HG03342 (cell line): ENCODE results near the gene UBE2QL1.
"Not testable (repeated sequence)": the region's sequence is repeated elsewhere in the genome, so short reads cannot be mapped to it uniquely, and the experiment has no call there.

ENCODE experiments used
- ATAC-seq: cut with Tn5 transposase; IDR thresholded peaks from one replicate; pipeline ENCODE4 v1.9.1; 2021; ENCODE audit warnings: mild to moderate bottlenecking, moderate library complexity; ENCODE audit not compliant: unreplicated experiment

The UBE2QL1 gene

DNA sequence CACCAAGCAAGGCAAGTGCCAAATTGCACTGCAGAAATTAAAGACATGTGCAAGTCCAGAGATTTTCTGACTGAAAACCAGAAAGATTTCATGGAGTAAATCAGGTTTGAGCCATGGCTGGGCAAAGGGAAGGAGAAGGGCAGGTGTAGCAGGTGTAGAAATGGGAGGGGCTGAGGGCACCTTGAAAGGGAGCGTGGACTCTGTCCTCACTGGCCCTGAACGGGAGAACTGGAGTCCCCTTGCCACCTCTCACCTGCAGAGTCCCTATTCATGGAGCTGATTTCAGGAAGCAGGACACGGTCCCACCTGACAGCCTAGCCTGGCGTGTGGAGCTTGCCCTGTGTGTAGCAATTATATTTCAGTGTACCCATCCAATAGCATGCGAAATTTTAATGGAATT is 46.3 kb downstream of the UBE2QL1 start:
- ATAC-seq, result no peak

DNA sequence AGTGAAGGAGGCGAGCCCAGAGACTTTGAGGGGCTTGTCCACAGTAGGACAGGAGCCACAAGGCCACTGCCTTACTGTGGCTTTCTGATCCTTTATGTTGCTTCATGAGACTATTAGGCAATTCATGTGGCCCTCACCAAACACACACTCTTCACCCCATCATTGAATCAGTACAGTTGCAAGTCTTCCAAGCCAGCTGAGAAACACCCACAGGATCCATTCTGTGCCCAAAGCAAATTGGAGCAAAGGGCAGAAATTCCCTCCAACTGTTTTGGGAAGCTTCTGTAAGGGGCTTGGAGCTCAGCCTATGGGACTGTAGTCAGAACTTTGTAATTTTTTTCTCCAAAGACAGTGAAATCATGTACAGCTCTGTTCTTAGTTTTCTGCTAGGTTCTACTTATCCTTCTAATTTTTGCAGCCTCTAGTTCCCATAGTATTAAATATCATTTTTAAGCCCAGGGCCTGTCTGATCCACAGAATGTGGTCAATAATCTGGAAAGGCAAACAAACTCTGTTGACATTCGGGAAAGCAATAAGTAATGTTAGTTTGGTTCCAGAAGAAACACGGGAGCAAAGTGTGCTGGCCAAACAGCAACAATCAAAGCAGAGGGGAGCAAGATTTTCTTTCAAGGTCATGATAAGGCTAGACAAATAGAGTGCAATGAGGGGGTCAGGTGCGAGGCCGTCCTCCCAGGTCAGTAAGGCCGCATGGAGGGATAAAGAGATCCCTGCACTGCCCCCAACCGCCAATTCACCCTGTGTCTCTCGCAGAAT is 47.0 kb downstream of the UBE2QL1 start:
- no peak for ATAC-seq

DNA sequence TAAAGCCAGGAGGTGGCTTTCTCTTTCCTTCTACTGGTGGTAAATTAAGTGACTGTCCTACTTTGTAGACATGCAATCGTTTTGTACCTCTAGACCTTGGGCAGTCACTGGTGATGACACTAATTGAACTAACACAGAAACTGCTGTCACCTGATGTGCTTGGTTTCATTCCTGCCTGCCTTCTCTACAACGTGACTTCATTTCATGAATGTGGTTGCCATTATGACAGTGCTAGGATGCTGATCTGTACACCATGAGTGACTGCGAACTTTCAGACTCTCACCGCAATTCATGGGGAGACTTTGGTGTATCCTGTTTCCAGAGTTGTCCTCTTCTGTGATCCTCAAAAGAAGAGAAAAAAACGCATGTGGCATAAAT is 47.5 kb downstream of the UBE2QL1 start:
- ATAC-seq, result peak; percentile 93

DNA sequence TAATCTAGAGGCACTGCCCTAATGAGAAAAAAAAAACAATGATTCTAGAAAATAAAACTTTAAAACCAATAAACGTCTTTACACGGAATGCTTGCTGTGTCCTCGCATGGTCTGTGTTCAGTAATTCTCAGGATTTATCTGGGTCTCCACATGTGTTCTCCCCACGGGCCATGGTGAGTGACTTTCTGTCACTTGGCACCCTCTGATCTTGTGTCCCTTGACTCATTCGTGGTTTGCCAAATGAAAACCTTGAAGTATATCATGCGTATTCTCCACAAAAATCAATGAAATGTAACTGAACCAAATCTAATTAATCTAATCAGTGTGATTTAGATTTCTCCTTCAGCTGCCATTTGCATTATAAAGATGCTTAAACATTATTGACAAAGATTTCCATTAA is 48.0 kb downstream of the UBE2QL1 start:
- ATAC-seq, result no peak

DNA sequence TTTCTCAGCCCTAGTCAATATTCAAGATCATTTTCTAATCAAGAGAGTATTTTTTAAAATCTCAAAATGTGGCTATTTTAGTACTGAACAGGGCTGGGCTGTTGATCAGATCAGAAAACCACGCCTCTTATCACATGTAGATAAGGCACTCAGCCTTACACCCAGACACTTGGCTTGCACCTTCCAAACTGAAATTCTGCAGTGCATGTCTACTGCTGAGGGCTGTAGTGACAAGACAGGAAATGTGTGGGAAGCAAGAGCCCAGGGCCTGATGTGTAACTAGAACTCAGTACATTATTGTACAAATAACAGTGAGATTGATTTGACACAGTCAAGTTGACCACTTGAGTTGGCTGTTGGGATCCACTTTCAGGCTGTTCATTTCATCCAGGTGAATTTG is 48.6 kb downstream of the UBE2QL1 start:
- ATAC-seq, result no peak

DNA sequence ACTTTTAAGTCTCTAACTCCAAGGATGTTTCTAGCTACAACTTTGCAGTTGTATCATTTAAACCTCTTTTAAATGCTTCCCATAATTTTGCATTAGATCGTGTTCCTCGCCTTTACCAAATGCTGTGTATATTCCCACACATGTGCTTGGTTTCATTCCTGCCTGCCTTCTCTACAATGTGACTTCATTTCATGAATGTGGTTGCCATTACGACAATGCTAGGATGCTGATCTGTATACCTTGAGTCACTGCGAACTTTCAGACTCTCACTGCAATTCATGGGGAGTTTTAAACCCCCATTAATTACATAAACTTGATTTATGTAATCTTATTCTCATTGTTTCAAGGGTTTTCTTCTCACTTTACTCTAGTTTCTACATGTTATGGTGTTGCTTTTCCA is 50.3 kb downstream of the UBE2QL1 start:
- no peak for ATAC-seq

DNA sequence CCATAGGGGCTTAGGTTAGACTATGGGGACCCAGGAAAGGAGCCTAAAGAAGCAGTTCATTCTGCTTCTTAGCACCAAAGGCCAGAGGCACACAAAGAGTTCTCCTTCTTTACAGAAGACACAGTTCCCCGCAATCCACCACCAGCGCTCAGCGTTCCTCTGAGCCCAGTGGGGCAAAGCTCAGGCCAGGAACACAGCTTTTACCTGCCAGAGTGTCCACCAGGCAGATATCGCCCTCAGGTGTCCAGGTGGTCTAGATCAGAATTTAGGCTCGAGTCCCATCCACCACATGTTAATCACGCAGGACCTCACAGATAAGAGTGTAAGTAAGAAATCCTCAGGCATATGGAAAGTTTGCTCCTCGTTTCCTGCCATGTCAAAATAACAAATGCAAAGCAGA is 53.0 kb downstream of the UBE2QL1 start:
- no peak for ATAC-seq

DNA sequence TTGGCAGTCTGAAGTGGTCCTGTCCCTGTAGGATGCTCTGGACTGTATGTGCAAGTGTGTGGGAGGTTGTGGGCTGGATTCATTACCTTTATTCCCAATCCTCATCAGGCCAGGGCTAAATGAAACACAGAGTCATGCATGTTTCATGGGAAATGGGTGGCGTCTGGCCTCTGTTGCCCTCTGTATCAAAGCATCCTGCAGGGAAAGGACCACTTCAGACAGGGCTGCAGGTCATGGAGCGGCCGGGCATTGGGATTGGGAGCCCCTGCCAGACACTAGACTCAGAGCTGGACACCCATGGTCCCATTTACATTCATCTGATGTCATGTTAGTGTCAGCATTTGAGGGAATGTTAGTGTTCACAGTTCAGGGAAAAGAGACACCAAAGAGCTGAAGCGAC is 53.8 kb downstream of the UBE2QL1 start:
- no peak for ATAC-seq

DNA sequence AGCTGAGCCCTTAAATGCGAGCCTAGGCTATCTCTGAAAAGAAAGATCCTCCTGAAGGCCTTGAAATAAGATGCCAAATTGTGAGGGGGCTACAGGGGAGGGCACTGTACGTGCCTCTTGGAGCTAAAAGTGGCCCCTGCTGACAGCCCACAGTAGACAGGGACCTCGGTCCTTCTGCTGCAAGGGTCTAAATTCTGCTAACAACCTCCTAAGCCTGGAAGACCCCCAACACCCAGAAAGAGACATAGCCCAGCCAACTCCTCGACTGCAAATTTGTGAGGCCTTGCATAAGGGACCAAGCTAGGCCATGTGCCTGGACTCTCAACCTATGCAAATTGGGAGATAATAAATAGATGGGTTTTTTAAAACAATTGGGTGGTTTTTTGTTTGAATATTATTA is 54.7 kb downstream of the UBE2QL1 start:
- ATAC-seq, result no peak

DNA sequence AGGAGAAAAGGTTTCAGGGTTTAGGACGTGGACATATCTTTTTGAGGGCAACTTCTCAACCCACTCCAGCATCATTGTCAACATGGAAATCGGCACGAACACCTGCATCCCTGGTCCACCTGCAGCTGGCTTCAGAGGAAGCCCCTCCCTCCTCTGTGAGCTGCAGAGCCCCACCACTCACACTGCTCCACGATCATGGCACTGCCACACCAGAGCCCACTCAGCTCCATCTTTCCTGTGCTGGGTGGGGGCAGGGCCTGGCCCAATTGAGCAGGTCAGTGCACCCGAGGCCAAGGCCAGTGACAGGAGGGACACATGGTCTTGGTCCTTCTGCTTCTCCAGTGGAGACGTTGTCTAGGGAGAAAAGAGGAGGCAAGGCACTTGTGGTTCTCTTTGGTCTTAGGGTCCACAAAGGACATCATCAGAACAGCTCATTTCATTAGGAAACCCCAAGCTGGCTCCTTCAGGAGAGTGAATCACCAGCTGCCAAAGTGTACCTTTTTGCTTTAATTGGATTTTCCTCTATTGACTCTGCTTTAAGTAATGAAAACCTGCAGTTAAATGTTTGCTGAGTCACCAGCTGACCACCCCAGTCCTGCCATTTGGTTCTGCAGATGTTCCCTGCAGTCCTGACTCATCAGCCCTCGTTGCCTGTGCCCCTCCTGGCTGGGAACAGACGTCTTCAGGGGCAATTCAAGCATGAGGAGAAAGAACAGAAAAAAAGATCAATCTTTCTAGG is 56.2 kb downstream of the UBE2QL1 start:
- ATAC-seq, result no peak

DNA sequence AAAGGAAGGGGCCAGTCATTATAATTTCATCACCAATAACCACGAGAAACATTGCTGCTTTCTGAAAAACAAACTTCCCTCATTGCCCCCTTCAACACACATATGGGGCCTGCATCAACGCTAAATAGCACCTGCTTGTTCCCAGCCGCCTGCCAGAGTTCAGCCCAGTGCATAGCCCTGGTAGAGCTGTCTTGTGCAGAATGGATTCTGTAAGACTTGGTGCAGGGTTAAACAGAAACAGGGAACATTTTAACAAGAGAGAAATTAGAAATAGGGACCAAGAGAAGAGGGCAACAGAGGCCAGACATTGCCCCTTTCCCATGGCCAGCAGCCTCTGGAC is 56.7 kb downstream of the UBE2QL1 start:
- ATAC-seq, result no peak

DNA sequence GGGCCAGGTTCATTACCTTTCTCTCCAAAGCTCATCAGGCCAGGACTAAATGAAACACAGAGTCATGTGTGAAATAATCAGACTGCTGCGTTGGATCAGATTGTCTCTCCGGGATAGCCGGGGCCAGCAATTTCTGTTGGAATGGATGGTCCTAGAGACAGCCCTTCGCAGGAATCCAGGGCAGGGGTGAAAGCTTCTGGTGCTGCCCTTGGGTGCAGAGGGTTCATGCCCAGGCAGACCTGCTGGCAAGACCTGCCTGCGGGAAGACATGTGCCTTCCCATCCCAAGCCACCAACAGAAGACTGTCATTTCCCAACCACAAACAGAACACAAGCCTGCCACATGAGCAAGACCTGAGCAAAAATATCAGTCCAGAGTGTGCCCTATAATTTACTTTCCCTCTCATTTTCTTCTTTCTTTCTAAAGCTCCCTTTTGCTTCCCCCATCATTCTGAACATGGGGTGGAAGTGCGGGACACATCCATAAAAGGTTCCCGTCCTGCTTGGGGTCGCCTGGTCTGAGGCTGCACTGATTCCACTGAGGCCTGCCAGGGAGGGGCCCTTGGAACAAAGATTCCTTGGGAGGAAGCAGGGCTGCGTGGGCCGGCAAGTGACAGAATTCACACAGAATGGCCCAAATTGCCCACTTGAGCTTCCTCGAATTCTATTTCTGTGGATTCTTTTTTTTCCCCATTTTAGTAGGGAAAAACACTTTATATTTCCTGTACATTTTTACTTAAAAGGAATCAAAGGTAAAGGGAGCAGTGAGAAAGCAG is 57.3 kb downstream of the UBE2QL1 start:
- no peak for ATAC-seq

DNA sequence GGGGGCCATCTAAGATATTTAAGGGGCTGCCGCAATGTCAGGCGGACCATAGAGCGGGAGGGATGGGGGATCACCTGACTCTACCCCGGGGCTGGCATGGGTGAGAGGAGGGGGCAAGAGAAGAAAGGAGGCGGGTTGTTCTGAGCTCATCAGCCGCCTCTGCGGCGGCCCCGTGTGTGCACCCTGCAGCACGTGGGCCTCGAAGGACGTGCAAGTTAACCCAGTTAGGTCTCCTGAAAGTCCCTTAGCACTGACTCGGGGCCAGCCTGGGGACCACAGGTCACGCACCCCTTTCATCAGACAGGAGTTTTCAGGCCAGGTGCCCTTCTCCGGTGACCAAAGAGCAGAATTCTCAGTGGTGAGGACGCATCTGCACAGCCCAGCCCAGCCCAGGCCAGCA is 58.0 kb downstream of the UBE2QL1 start:
- ATAC-seq, result no peak

DNA sequence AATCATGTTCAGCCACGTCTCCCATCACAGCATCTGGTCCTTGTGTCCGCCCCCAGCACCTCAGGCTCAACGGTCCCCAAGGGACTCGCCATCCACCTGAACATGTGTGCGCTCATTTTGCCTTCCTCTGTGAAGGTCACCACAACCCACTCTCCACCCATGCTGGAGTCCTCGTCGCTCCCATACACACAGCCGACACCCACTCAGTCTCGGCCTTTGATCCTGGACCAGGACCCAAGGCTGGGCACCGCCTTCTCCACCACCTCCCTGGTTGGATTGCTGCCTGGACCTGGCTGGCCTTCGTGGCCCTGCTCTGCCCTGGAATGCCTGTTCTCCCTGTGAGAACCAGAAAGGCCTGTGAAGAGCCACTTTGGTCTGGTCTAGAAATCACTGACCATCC is 60.3 kb downstream of the UBE2QL1 start:
- ATAC-seq, result no peak

DNA sequence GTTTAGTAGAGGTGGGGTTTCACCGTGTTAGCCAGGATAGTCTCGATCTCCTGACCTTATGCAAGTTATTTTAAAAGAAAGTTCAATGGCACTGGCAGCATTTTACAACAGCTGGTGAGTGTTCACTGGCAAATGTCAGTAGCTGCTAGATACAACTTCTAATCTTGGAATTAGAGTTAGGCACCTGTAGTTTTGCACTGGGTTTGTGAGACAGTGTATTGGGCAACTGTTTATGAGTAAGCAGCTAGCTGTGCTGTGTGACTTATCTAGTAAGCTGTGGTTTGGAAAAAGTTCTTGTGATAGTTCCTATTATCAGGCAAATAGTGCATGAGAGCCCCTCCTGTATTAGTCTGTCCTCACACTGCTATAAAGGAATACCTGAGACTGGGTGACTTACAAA is 61.5 kb downstream of the UBE2QL1 start:
- ATAC-seq, result no peak

DNA sequence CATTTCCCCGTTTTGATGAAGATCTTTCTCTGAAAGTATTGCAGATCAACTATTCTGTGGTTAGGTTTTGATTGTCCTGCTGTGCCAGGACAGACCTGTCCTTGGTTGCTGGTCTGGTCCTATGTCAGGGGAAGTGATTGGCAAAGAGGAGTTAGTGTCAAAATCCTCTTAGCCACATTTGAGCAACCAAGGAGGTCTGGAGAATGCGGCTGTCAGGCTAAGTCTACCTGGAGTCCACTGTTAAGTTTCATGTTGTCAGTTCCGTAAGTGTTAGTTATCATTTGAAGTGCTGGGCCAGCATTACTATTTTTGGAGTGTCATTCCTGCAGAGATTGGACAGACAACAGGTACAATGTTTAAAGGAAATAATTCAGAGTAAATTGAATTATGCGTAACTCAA is 62.3 kb downstream of the UBE2QL1 start:
- ATAC-seq, result no peak

DNA sequence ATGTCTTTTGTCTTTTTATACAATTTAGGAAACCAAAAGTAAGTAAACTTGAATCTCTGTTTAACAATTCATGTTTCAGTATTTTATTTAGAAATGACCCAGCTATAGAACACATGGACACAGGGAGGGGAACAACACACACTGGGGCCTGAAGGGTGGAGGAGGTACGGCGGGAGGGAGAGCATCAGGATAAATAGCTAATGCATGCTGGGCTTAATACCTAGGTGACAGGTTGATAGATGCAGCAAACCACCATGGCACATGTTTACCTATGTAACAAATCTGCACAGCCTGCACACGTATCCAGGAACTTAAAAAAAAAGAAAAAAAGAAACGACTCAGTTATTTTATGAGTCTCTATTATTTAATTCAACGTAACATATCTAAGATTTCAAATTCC is 67.2 kb downstream of the UBE2QL1 start:
- ATAC-seq, result not testable (repeated sequence)

DNA sequence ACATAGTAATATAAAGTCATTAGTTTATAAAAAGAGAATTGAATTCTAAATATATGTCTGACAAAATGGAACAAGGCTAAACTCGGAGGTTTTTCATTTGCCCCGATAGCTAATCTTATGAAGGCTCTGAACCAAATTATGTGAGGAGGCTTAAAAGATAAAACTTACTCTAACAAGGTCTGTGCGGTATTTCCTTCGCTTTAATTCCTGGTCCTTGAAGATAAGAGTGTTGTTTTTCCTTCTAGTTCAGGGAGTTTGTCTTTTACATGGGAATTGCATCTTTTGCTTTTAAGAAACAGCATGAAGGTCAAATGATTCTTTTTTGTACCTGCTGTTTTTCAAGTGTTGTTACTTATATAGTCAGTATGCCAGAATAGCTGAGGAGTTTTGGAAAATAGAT is 68.2 kb downstream of the UBE2QL1 start:
- ATAC-seq, result no peak

DNA sequence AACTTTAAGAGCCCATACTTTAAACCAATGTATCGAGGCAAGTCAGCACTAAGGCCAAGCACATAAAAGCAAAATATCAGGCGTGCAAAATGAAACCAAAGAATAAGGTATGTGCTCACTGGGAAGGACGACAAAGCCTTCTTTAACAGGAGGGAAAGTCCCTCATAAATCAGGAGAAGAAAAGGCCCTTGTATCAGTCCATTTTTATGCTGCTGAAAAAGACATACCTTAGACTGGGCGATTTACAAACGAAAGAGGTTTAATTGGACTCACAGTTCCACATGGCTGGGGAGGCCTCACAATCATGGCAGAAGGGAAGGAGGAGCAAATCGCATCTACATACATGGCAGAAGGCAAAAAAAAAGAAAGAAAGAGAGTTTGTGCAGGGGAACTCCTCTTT is 68.9 kb downstream of the UBE2QL1 start:
- no peak for ATAC-seq

DNA sequence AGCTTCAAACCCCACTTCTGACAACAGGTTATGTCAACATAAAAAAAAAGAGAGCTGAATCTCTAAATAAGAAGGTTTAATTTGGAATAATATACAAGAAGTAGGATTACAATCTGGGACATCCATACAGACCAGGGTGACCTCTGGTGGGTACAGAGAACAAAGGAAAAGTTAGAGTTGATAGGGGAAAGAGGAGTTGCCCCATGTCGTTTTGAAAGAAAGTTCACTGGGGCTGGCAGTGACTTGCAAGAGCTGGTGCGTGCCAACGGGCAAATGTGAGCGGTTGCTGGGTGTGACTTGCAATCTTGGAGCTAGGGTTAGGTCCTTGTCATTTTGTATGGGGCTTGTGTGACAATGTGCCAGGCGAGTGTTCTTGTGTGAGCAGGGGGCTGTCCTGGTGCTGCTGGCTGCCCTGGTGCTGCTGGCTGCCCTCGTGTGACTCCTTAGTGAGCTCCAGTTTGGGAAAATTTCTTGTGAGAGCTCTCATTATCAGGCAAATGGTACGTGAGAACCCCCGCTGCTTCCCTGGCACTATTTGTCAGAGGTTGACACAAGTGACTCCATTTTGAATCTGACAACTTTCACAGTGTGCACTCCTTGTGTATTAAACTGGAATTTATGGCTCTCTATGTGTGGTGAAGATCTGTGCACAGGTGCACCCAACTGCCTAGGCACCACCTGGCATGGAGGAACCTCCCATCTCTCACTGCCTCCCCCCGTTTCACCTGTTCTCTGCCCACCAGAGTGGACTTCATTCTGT is 69.8 kb downstream of the UBE2QL1 start:
- no peak for ATAC-seq

DNA sequence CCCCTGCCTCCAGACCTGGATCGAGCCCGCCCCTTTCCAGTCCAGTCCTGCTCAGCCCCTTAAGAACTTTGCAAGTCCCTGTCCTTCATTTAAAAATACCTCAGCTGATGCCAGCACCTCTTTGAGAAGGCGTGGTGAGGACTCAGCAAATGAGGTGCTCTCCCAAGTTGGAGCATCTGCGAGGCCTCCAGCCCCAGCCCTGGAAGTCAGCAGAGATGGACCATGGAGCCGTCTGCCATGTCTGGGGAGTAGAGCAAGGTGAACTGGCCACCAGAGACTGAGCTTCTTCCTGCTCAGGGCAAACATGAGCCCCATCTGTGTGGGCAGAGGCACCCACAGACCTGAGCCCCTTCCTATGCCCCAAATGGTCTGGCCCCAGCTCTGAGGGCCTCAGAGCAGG is 71.5 kb downstream of the UBE2QL1 start:
- ATAC-seq, result no peak
